ENCODE measurements around the gene ICAM1. TPM values are rescaled to one million over a fixed set of nuclear protein-coding genes. Genes with fewer than 3 reads are reported as not detected.

The ICAM1 gene
- total and polyA plus RNA-seq, 10 of the 15 experiments (the other 5 are each of a cell fraction or from before 2014, with no cell fraction given) = 7.6 to 115 (median 60.2) TPM

- TF ChIP-seq NKRF (conservative IDR thresholded peaks at IDR 0.05) (peak; percentile 99), SMC3 (IDR thresholded peaks at IDR 0.05; ENCODE audit: borderline replicate concordance, low read length) (no peak), YBX1 (IDR thresholded peaks at IDR 0.05) (no peak), ATF3 (IDR thresholded peaks at IDR 0.05; ENCODE audit: borderline replicate concordance, extremely low read depth, low read depth, low read length) (peak; percentile 95), NR2F1 (conservative IDR thresholded peaks at IDR 0.05) (no peak), FOXM1 (IDR thresholded peaks at IDR 0.05; ENCODE audit: low read depth, low read length) (no peak), RAD51 (IDR thresholded peaks at IDR 0.05) (peak; percentile 99), CBX3 (IDR thresholded peaks at IDR 0.05; ENCODE audit: borderline replicate concordance, low read depth) (no peak), BMI1 (IDR thresholded peaks at IDR 0.05; ENCODE audit: borderline replicate concordance) (no peak), CBFB (IDR thresholded peaks at IDR 0.05; ENCODE audit: low read depth) (peak; percentile 45; the same call in 1 of the 2 replicates), CREM (IDR thresholded peaks at IDR 0.05; ENCODE audit: low read depth) (0 out of 2 replicates have a peak, but pooled peaks have one; percentile 31)
Observed at GRCh38 chr19:10315335-10316214, 44.7 kb downstream of the ICAM1 start, which contains the start of gene FDX2 (continued).

Measured in GM12878 (cell line).